ENCODE results near the gene AEBP1. TPM values are rescaled to one million over a fixed set of nuclear protein-coding genes. Genes with fewer than 3 reads are reported as not detected.

Gene AEBP1
- total and polyA plus RNA-seq, 5 experiments from 2014 or later = 2.4 to 38.5 (median 10.4) TPM

DNA sequence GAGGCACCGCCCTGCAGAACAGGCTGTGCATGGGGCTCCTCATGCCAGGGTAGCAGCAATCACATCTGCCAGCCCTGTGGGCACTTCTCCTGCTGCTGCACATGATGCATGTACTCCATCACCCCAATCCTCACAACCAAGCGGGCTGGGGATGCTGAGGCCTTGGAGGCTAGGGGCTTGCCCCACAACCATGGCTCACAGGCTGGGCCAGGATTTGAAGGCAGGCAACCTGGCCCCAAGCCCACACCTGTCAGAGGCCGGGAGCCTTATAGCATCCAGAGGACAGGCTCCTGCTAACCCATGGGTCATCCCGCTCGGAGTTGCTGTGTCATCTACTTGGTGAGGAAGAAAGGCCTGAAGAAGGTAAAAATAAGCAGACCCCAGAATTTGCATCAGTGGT, 24.0 kb upstream of the AEBP1 start:
- POLR2A ChIA-PET = interaction anchor here (1.9 to 4.5 kb wide), 5 partner anchors 14 to 43 kb away, joined by 9 to 56 read pairs (median 18); partner anchors contain the start of genes DBNL, PGAM2 and POLD2
- Mint-ChIP-seq H3K27me3 (no peaks in the 10 kb centered on the region), H3K4me3 (peak overlapping the region in 1 of 10 donors; percentile 24), H3K9me3 (no peaks in the 10 kb centered on the region), H3K4me1 (peaks cover 15 to 50% (median 34%) of the 10 kb centered on the region in 4 donors), H3K27ac (peak overlapping the region in 3 of 10 donors; percentile 36 to 59 (median 57)), H3K36me3 (peaks cover 0 to 45% (median 5%) of the 10 kb centered on the region in 3 donors)
- ATAC-seq (no peak), DNase-seq (peak in 1 of 10 donors; percentile 59)

DNA sequence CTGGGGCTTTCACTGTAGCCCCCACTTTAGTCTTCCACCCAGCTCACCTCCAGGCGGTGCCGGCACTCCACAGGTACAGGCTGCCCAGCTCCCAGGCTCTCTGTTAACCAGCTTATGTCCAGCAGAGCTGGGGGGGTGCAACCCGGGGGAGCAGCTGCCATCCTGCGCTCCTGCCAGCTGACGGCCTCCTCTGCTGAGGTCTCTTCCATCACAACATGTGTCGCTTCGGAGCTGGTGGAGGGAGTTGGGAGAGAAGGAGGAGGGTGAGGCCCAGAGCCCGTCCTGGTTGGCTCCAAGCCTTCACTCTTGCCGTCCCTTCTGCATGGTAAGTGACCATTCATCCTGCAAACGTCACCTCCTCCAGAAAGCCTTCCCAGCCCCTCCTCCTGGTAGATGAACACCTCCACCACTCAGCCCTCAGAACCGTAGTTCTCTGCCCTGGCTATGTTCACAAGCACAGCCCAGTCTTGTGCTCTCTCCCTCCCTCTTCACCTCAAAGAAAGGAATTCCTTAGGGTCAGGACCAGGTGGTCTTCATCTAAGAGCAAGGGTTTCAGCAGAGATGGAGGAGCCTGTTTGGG, 23.4 kb upstream of the AEBP1 start:
- no peak for DNase-seq
- ATAC-seq = no peak
- Mint-ChIP-seq H3K27ac (peak overlapping the region; percentile 86 to 96 (median 94)), H3K4me3 (peak overlapping the region; percentile 82 to 94 (median 88)), H3K27me3 (no peaks in the 10 kb centered on the region), H3K4me1 (peaks cover 15 to 48% (median 33%) of the 10 kb centered on the region in 4 donors), H3K9me3 (no peaks in the 10 kb centered on the region), H3K36me3 (peaks cover 0 to 39% (median 5%) of the 10 kb centered on the region in 3 donors)
- POLR2A ChIA-PET = interaction anchor here (0.6 to 4.5 kb wide), 17 partner anchors 9 to 409 kb away, joined by 3 to 56 read pairs (median 6); partner anchors contain the start of genes DBNL, NUDCD3, PGAM2 and POLD2

DNA sequence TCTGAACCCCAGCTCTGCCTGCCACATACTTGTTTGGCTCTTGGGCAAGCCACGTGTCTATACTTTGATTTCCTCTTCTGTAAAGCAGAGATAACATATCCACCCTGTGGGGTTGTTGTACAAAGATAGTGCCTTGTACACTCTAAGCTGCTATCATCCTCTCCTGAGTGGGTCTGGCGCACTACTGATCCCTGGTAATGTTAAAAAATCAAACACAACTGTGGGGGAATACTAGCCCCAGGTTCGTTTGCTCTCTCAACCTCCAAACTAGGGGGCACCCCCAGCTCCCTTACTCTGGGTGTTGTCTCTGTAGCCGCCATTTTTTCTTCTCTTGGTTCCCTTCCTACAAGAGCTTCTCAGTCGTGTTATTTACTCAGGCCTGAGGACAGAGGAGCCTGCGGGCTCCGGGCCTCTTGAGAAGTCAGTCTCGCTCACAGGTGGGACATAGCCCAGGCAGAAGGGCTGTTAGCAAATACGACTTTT, 22.8 kb upstream of the AEBP1 start:
- Mint-ChIP-seq H3K27ac (peak overlapping the region; percentile 86 to 96 (median 94)), H3K9me3 (no peaks in the 10 kb centered on the region), H3K4me3 (peak overlapping the region; percentile 82 to 94 (median 88)), H3K27me3 (no peaks in the 10 kb centered on the region), H3K4me1 (peaks cover 15 to 48% (median 33%) of the 10 kb centered on the region in 4 donors), H3K36me3 (peaks cover 0 to 36% (median 5%) of the 10 kb centered on the region in 3 donors)
- DNase-seq (peak in 6 of 10 donors; percentile 37 to 59 (median 46)), ATAC-seq (peak in 1 of 2 donors; percentile 10)
- POLR2A ChIA-PET = interaction anchor here (0.6 to 4.5 kb wide), 17 partner anchors 9 to 409 kb away, joined by 3 to 56 read pairs (median 6); partner anchors contain the start of genes DBNL, NUDCD3, PGAM2 and POLD2

DNA sequence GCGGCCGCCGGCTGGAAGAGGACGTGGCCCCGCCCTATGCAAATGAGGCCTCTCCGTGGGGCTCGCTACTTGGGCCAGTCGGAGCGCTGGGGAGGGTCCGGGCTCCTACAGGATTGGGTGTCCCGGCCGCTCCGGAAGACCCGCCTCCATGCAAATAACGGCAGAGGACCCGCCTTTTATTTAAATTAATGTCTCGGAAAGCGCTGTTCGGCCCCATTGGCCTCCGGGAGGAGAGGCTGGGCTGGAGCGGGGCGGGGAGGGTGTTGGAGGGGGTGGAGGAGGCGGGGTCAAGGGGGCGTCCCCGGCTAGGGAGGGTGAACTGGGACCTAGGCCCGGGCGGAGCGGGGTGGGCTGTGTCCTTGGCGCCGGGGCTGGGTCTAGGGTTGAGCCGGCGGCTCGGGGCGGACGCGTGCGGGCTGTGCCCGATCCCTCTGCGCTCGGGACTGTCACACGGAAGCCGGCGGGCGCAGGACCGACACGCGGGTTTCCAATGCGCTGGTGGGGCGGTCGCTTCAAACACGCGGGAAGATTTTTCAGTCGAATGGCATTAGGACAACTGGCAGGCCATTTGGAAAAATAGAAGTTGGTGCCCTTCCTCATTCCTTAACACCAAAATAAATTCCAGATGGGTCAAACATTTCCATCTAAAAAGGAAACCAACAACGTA, 21.5 kb upstream of the AEBP1 start:
- ATAC-seq = peak; percentile 90 to 93
- no peaks in the 10 kb centered on the region for H3K27me3 Mint-ChIP-seq
- H3K9me3 Mint-ChIP-seq = no peaks in the 10 kb centered on the region
- H3K27ac Mint-ChIP-seq = peak overlapping the region; percentile 25 to 95 (median 88)
- peaks cover 13 to 44% (median 30%) of the 10 kb centered on the region in 4 donors for H3K4me1 Mint-ChIP-seq
- DNase-seq = peak; percentile 88 to 99 (median 98)
- peaks cover 0 to 23% (median 5%) of the 10 kb centered on the region in 3 donors for H3K36me3 Mint-ChIP-seq
- POLR2A ChIA-PET = interaction anchor here (2.0 to 2.7 kb wide), 2 partner anchors 31 to 63 kb away, joined by 9 to 18 read pairs; no protein-coding TSS in a partner anchor
- peak overlapping the region; percentile 80 to 94 (median 87) for H3K4me3 Mint-ChIP-seq

DNA sequence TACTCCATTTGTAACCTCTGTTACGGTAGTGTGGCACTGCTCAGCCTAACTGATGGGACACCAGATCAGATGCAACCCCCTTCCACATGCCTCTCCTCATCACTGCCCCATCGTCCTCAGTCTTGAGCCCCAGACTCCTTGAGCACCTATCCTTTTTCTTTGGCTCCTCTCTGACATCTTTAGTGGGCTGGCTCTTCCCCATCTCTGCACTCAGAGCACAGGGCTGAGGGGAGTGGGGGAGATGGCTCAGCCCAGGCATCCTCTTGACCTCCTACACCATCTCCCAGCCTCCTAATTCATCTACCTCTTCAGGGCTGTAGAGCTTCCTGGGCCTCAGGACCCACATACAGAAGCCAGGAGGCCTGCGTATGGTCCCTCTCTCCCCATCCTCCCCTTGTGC, 20.3 kb upstream of the AEBP1 start:
- POLR2A ChIA-PET = interaction anchor here (0.6 to 0.9 kb wide), 2 partner anchors 39 to 118 kb away, joined by 3 read pairs; partner anchors contain the start of gene POLD2
- no peaks in the 10 kb centered on the region for H3K9me3 Mint-ChIP-seq
- H3K4me3 Mint-ChIP-seq = peak overlapping the region; percentile 24 to 89 (median 79)
- DNase-seq (no peak), ATAC-seq (no peak)
- H3K27ac Mint-ChIP-seq = peak overlapping the region in 8 of 10 donors; percentile 31 to 86 (median 66)
- no peaks in the 10 kb centered on the region for H3K27me3 Mint-ChIP-seq
- peaks cover 0 to 12% (median 5%) of the 10 kb centered on the region in 3 donors for H3K36me3 Mint-ChIP-seq
- H3K4me1 Mint-ChIP-seq = peaks cover 8 to 33% (median 19%) of the 10 kb centered on the region in 4 donors

DNA sequence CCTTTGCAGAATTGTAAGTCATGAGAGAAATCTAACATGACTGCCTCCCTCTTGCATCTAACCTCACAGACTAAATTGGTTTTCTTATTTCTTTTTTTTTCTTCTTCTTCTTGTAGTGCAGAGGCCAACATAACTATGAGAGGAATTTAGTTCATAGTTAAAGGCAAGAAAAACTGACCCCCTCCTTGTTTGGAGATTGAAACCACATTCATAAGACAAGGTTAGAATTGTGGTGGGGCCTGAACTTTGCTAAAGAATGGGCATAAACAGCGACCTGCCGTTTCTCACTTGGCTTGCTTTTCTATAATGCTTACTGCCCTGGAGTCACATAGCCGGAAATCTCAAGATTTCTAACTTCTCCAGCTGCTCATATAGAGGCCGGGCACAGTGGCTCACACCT, 19.4 kb upstream of the AEBP1 start:
- ATAC-seq (no peak), DNase-seq (no peak)
- H3K27ac Mint-ChIP-seq = peak overlapping the region in 5 of 10 donors; percentile 27 to 63 (median 59)
- POLR2A ChIA-PET = interaction anchor here (0.7 kb wide), 1 partner anchor 26 kb away, joined by 3 read pairs; no protein-coding TSS in a partner anchor
- peaks cover 0 to 7% (median 5%) of the 10 kb centered on the region in 3 donors for H3K36me3 Mint-ChIP-seq
- H3K4me3 Mint-ChIP-seq = peak overlapping the region in 2 of 10 donors; percentile 57 to 70
- no peaks in the 10 kb centered on the region for H3K27me3 Mint-ChIP-seq
- H3K4me1 Mint-ChIP-seq = peaks cover 8 to 28% (median 18%) of the 10 kb centered on the region in 4 donors
- no peaks in the 10 kb centered on the region for H3K9me3 Mint-ChIP-seq

DNA sequence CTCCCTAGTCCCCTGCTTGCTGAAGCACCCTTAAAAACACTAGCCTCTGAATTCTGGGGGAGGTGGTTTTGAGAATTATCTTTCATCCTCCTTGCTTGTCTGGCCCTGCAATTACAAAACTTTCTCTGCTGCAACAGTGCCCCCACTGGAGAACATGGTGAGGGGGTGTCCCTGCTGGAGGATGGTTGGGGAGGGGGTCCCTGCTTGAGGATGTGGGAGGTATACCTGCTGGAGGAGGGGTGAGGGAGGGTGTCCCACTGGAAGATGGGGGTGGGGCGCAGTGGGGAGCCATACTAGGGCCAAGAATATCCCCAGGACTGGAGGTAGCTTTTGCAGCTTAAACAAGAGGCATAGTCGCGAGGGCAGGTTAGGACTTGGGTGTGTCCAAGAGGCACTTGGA, 18.6 kb upstream of the AEBP1 start:
- H3K9me3 Mint-ChIP-seq = no peaks in the 10 kb centered on the region
- ATAC-seq (no peak), DNase-seq (no peak)
- H3K36me3 Mint-ChIP-seq = peaks cover 0 to 7% (median 5%) of the 10 kb centered on the region in 3 donors
- H3K4me1 Mint-ChIP-seq = peaks cover 8 to 20% (median 15%) of the 10 kb centered on the region in 4 donors
- no peak overlapping the region for H3K27ac Mint-ChIP-seq
- H3K27me3 Mint-ChIP-seq = no peaks in the 10 kb centered on the region
- H3K4me3 Mint-ChIP-seq = no peak overlapping the region
- POLR2A ChIA-PET = interaction anchor here (0.7 to 1.1 kb wide), 2 partner anchors 38 to 41 kb away, joined by 3 read pairs; partner anchors contain the start of genes DBNL and POLD2

DNA sequence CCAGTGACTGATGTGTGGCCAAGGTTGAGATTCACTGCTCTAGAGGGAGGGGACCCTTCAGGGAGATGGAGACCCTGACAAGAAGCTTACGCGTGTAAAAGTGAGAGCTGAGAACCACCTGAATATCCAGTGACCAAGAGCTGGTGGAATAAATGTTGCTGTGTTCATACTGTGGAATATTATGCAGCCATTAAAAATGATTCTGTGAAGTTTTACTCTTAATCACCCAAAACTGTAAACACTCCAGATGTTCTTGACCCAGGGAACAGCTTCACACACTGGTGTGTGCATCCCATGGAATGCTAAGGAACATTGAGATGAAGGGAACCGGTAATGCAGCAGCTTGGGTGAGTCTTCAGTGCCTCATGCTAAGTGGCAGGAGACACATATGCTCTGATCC, 17.5 kb upstream of the AEBP1 start:
- POLR2A ChIA-PET = no interaction called here
- Mint-ChIP-seq H3K4me1 (peaks cover 1 to 10% (median 5%) of the 10 kb centered on the region in 4 donors), H3K27ac (peak overlapping the region in 1 of 10 donors; percentile 38), H3K36me3 (no peaks in the 10 kb centered on the region), H3K27me3 (peaks cover 0 to 2% (median 0%) of the 10 kb centered on the region in 5 donors), H3K4me3 (no peak overlapping the region), H3K9me3 (no peaks in the 10 kb centered on the region)
- ATAC-seq (no peak), DNase-seq (no peak)

DNA sequence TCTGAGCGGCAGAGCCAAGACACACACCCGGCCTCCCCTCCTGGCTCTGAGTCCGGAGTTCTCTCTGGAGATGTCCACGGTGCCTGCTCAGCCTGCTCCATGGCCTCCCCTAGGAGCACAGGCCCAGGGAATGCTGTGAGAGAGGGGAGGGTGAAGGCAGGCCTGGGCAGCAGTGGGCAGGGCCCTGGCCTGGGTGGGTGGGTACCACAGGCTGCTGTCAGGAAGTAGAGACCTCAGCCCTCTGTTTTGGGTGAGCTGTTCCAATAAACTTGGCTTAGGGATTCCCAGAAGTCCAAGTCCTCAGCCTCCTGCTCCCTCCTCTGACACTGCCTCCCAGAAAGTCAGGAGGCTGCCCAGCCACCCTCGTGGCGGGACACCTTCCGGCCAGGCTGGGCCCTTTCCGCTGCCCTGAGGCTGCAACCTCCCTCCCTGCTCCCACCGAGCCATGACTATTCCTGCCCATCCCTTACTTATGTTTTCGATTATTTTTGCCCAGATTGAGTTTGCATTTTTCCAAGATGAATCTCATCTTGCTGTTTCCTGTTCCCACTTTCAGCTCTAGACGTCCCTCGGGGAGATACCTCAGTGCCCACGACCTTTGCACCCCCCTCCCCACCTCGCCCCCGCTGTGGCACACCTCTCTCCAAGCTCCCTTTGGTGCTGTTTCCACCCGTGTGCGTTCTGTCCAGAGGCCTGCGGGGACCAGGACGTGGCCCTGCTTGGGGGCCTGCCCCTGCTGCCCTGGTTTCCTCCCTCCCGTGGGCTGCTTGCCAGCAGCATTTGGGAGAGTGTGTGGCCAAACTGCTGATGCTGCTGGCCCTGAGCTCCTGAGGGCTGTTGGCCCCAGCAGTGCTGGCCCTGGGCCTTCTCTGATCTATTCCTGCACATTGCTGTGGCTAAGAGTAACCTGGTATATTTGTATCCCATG, 16.0 kb upstream of the AEBP1 start:
- H3K27me3 Mint-ChIP-seq = peaks cover 0 to 2% (median 0%) of the 10 kb centered on the region in 5 donors
- peak overlapping the region in 2 of 10 donors; percentile 58 to 59 for H3K27ac Mint-ChIP-seq
- POLR2A ChIA-PET = interaction anchor here (1.0 kb wide), 1 partner anchor 35 kb away, joined by 3 read pairs; no protein-coding TSS in a partner anchor
- no peak for ATAC-seq
- no peak for DNase-seq
- no peaks in the 10 kb centered on the region for H3K9me3 Mint-ChIP-seq
- H3K4me1 Mint-ChIP-seq = peaks cover 4 to 5% (median 5%) of the 10 kb centered on the region in 4 donors
- H3K36me3 Mint-ChIP-seq = no peaks in the 10 kb centered on the region
- no peak overlapping the region for H3K4me3 Mint-ChIP-seq

DNA sequence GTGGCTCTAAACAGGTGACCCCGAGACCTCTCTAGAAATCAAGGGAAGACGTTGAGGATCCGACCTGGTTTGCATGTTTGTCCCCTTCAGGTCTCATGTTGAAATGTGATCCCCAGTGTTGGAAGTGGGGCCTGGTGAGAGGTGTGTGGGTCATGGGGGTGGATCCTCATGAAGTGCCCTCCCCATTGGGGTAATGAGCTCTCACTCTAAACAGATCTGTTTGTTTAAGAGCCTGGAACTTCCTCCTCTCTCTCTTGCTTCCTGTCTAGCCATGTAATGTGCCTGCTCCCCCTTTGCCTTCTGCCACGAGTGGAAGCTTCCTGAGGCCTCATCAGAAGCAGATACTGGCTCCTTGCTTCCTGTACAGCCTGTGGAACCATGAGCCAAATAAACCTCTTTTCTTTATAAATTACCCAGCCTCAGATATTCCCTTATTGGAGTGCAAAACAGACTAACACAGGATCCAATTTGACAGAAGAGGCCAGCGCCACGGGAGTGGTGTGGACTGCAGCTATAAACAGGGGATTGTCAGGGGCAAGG, 11.0 kb upstream of the AEBP1 start:
- Mint-ChIP-seq H3K4me3 (no peak overlapping the region), H3K27ac (peak overlapping the region in 3 of 10 donors; percentile 35 to 80 (median 47)), H3K4me1 (peaks cover 0 to 22% (median 7%) of the 10 kb centered on the region in 4 donors), H3K36me3 (no peaks in the 10 kb centered on the region), H3K27me3 (peaks cover 0 to 2% (median 0%) of the 10 kb centered on the region in 5 donors), H3K9me3 (no peaks in the 10 kb centered on the region)
- DNase-seq (no peak), ATAC-seq (no peak)
- POLR2A ChIA-PET = no interaction called here

DNA sequence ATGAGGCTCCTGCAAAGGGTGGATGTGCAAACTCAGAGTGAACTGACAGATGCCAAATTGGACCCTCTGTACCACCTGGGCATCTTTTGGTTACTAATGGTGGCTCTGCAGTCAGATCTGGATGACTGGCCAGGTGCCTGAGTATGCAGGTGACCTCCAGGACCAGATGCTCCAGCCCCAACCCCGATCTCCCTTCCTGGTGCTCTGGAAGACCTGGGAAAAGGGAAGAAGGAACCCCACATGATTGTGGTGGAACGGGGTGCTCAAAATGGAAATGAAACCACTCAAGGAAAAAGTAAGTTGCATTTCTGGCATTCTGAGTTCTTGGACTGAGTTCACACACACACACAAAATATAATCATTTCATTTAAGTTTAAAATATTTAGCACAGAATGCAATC, 9.8 kb upstream of the AEBP1 start:
- POLR2A ChIA-PET = no interaction called here
- Mint-ChIP-seq H3K4me3 (no peak overlapping the region), H3K27ac (no peak overlapping the region)

More for the DNA sequence above, 9.8 kb upstream of the AEBP1 start:
- Mint-ChIP-seq H3K36me3 (no peaks in the 10 kb centered on the region), H3K27me3 (peaks cover 0 to 2% (median 0%) of the 10 kb centered on the region in 5 donors), H3K9me3 (no peaks in the 10 kb centered on the region), H3K4me1 (peaks cover 0 to 24% (median 7%) of the 10 kb centered on the region in 4 donors)
- DNase-seq (no peak), ATAC-seq (no peak)

Data from naive thymus-derived CD8-positive, alpha-beta T cell (primary cell).